ENCODE data around the gene PIAS4.
A peak's percentile ranks its signal among the peaks of the same experiment; 100 is the strongest.

The PIAS4 gene

DNA sequence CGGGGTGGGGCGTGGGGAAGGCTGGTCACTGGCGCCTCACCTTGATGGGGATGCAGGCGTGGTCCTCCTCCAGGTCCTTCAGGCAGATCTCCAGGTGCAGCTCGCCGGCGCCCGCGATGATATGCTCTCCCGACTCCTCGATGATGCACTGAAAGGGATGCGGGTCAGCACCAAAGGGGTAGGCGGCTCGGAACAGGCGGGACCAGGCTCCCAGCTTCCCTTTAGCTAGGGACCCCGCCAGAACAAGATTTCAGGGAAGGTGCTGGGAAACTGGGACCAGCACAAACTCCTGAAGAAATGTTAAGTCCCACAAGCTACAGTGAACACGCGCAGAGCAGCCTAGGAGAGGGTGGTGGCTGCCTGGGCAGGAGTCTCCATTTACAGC is 28.3 kb upstream of the PIAS4 start:
- DNase-seq (ENCODE audit: low read depth): no peak

DNA sequence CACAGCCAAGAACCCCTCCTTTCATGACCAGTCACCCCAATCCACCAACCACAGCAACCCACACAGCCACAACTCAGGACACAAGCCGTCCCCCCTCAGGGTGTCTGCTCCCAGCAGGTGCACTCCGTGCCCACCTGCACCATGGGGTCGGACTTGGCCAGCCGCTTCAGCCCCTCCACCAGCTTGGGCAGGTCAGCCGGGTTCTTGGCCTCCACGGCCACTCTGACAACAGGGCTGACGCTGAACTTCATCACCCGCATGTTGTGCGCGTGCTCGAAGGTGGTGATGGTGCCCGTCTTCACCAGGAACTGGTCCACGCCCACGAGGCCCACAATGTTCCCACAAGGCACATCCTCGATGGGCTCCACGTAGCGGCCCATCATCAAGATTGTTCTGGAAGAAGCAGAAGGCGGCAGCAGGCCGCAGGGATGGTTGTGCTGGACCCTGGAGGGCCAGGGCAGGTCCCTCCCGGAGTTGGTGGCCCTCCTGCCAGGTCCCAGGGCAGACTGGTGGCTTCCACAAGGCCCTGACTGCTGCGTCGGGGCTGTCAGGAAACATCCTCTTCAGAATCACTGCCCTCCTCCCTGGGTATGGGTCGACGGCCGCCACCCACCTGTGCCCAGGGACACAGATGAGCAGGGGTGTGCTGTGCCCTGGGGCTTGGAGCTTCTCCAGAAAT is 27.7 kb upstream of the PIAS4 start:
- H3K4me3 ChIP-seq (ENCODE audit: low read depth, low read length): no peak overlapping the region
- DNase-seq (ENCODE audit: low read depth): no peak
- TF ChIP-seq, protein P1, sequence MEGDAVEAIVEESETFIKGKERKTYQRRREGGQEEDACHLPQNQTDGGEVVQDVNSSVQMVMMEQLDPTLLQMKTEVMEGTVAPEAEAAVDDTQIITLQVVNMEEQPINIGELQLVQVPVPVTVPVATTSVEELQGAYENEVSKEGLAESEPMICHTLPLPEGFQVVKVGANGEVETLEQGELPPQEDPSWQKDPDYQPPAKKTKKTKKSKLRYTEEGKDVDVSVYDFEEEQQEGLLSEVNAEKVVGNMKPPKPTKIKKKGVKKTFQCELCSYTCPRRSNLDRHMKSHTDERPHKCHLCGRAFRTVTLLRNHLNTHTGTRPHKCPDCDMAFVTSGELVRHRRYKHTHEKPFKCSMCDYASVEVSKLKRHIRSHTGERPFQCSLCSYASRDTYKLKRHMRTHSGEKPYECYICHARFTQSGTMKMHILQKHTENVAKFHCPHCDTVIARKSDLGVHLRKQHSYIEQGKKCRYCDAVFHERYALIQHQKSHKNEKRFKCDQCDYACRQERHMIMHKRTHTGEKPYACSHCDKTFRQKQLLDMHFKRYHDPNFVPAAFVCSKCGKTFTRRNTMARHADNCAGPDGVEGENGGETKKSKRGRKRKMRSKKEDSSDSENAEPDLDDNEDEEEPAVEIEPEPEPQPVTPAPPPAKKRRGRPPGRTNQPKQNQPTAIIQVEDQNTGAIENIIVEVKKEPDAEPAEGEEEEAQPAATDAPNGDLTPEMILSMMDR (IDR thresholded peaks at IDR 0.05; ENCODE audit: insufficient read depth, low read depth, low read length, missing control alignments): no peak

More for the DNA sequence above, 28.3 kb upstream of the PIAS4 start:
- TF ChIP-seq, protein P1 (IDR thresholded peaks at IDR 0.05; ENCODE audit: insufficient read depth, low read depth, low read length, missing control alignments): no peak
- no peak overlapping the region for H3K4me3 ChIP-seq (ENCODE audit: low read depth, low read length)

DNA sequence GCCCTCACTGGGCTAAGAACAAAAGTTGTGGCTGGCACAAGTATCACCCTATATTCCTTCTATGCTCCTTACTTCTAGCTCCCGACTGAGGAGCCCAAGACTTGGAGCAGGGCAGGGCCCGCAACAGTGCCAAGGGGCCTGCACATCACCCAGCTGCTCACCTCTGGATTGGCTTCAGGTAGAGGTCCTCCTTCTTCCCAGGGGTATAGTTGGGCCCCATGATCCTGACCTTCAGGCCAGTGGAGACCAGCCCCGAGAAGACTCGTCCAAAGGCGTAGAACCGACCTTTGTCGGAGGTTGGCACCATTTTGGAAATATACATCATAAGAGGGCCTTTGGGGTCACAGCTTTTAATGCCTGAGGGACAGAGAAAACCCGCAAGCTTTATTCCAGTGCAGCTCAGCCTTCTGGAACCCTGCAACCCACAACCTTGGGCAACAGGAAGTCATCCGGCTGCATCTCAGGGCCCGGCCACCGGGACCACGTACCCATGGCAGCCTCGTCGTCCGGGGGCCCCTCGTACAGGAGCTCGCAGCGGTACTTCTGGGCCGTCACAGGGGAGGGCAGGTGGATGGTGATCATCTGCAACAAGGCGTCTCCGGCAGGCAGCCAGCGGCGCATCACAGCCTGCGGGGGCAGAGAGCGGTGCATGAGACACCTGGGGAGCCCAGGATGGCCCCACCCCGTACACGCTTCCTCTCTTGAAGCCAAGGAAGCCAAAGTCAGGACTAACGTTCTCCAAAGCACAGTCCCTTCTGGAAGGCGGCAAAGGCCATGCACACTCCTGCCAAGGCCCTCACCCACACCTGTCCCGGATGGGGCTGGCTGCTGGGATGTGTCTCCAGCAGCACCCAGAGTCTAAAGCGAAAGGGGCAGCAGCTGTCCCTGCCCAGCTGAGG is 26.9 kb upstream of the PIAS4 start:
- H3K4me3 ChIP-seq (ENCODE audit: low read depth, low read length): no peak overlapping the region
- TF ChIP-seq, protein P1 (IDR thresholded peaks at IDR 0.05; ENCODE audit: insufficient read depth, low read depth, low read length, missing control alignments): no peak
- DNase-seq (ENCODE audit: low read depth): no peak

DNA sequence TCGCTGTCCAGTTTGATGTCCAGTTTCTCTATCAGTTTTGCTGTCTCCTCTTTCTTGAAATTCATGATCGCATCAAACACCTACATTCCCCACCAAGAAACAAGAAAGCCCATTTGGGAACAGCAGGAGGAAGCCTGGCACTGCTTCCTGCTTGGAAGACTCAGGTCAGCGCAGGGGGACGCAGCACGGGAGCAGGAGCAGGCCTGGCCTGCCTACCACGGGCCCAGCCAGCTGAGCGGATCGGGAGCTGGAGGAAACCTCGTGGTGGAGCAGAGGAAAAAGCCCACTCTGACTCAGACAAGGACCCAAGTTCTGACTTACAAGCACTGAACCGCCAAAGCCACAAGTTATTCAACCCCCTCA is 26.2 kb upstream of the PIAS4 start:
- TF ChIP-seq, protein P1 (IDR thresholded peaks at IDR 0.05; ENCODE audit: insufficient read depth, low read depth, low read length, missing control alignments): no peak
- H3K4me3 ChIP-seq (ENCODE audit: low read depth, low read length): no peak overlapping the region
- no peak for DNase-seq (ENCODE audit: low read depth)

DNA sequence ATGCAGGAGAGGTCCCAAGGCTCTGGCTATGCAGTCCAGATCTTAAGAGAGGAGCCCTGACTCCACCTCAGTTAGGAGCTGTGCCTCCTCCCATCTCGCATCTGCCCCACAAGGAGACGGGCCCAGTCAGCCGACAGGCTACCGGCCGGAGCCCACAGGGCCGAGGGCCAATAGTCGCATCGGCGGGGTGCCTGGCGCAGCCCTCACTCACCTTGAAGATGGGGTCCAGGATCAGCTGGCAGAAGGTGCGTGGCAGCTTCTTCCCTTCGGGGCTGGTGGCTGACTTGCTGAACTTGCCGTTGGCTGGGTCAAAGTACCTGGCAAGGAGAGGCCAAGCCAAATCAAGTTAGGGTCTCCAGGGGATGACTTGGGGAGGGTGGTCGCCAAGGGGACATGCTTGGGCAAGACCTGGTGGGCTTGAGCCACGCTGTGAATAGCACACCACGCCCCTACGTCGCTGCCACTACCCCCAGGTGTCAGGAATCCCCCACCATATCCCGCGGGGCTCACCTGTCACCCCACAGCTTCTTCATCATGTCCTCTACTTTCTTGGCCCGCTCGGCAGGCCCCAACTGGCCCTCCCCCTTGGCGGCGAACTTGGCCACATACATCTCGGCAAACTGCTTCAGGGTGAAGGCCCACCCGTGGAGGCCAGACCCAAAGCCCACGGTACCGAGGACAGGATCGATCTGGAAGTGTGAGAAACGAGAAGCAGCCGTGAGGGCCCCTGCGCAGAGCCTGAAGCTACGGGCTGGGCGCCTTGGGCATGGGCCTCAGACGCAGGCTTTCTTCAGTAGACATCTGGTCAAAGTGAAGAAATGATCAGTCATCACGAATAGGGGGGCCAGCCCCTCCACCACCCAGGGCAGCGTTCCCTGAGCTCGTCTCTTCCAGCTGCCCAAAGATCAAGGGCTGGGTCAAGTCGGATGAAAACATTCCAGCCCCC is 25.5 kb upstream of the PIAS4 start:
- no peak for DNase-seq (ENCODE audit: low read depth)
- no peak overlapping the region for H3K4me3 ChIP-seq (ENCODE audit: low read depth, low read length)
- TF ChIP-seq, protein P1 (IDR thresholded peaks at IDR 0.05; ENCODE audit: insufficient read depth, low read depth, low read length, missing control alignments): no peak

DNA sequence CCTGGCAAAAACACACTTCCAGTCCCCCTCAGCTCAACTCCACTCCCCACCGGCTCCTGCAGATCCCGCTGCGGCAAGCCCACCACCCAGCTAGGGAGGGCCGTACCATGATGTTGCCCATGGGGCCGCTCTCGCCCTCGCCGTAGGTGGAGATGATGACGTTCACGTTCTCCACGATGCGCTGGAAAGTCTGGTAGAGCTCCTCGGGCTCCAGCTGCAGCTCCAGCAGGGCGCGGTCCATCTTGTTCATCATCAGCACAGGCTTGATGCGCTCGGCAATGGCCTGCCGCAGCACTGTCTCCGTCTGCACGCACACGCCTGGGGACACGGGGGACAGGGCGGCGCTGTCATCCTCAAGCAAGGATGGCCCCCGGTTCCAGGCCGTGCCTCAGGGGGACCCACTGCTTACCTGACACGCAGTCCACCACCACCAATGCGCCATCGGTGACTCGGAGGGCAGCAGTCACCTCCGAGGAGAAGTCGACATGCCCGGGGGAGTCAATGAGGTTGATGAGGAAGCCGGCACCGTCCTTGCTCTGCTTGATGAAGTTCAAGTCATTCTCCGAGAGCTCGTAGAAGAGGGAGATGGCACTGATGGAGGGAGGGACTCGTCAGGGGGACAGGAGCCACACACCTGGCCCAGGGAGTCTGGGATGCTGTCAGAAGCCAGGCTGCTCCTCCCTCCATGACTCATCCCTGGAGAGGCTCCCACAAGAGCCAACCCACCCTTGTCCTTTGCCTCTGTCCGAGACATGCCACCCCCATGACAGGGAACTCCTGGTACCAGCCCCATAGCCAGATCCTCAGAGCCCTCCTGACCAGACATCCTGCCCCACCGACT is 24.6 kb upstream of the PIAS4 start:
- no peak for DNase-seq (ENCODE audit: low read depth)
- TF ChIP-seq, protein P1 (IDR thresholded peaks at IDR 0.05; ENCODE audit: insufficient read depth, low read depth, low read length, missing control alignments): no peak
- peak overlapping the region; percentile 77 for H3K4me3 ChIP-seq (ENCODE audit: low read depth, low read length)
